Erythroblast (primary cell): ENCODE measurements around the gene PTCH1.

Experiments
- GATA1 ChIP-seq: IDR thresholded peaks from 2 replicates; pipeline ENCODE4 v1.6.1; 2011; ENCODE audit warnings: low read depth, mild to moderate bottlenecking, control low read depth, low read length, moderate library complexity
- POLR2A ChIP-seq: IDR thresholded peaks from 2 replicates; pipeline ENCODE4 v1.6.1; 2011; ENCODE audit warnings: mild to moderate bottlenecking, low read length

GRCh38 chr9:95452176-95452575 is 64.6 kb downstream of the PTCH1 start:
- TF ChIP-seq GATA1 (no peak), POLR2A (no peak)
